Progenitor cell of endocrine pancreas (in vitro differentiated cells): ENCODE measurements around the gene S100A14. TPM values are rescaled to one million over a fixed set of nuclear protein-coding genes. Genes with fewer than 3 reads are reported as not detected.

Experiments used
- DNase-seq: peaks from one replicate; pipeline ENCODE4 v3.0.0; 2021; ENCODE audit warnings: low spot score; ENCODE audit not compliant: unreplicated experiment
- H3K27ac Mint-ChIP-seq: 2 replicates; pipeline ENCODE4 v1.8.0; 2021; ENCODE audit warnings: mild to moderate bottlenecking, moderate library complexity, mixed read lengths
- H3K27me3 Mint-ChIP-seq: 2 replicates; pipeline ENCODE4 v1.8.0; 2021; ENCODE audit warnings: mixed read lengths
- H3K36me3 Mint-ChIP-seq: 2 replicates; pipeline ENCODE4 v1.8.0; 2022; ENCODE audit warnings: mixed read lengths; ENCODE audit not compliant: insufficient read depth
- H3K4me1 Mint-ChIP-seq: 2 replicates; pipeline ENCODE4 v1.8.0; 2021; ENCODE audit warnings: low read depth, mixed read lengths
- H3K4me3 Mint-ChIP-seq: 2 replicates; pipeline ENCODE4 v1.8.0; 2021; ENCODE audit warnings: low read depth, mild to moderate bottlenecking, moderate library complexity, mixed read lengths
- H3K9me3 Mint-ChIP-seq: 2 replicates; pipeline ENCODE4 v1.8.0; 2021; ENCODE audit warnings: low read depth, mixed read lengths
- CTCF ChIP-seq: fragments of 200-600 bp; sonication (generic); IDR thresholded peaks from one replicate; pipeline ENCODE4 v1.5.0; 2021; ENCODE audit warnings: antibody characterized with exemption, mild to moderate bottlenecking; ENCODE audit not compliant: unreplicated experiment
- total RNA-seq: library from RNA; stranded (reverse); gene quantifications from 2 replicates; pipeline ENCODE4 v1.2.1, GENCODE V29; 2021

S100A14 gene
- total RNA-seq, 1 donor from 2014 or later: 1.4 TPM

- H3K27ac Mint-ChIP-seq: no peak overlapping the region
- H3K27me3 Mint-ChIP-seq: no peaks in the 10 kb centered on the region
- no peaks in the 10 kb centered on the region for H3K9me3 Mint-ChIP-seq
- DNase-seq: no peak
- H3K4me3 Mint-ChIP-seq: no peak overlapping the region
- peaks cover 42% of the 10 kb centered on the region for H3K36me3 Mint-ChIP-seq
- peaks cover 42% of the 10 kb centered on the region for H3K4me1 Mint-ChIP-seq
- no peak for TF ChIP-seq CTCF
These were observed 23.2 kb upstream of the S100A14 start for GRCh38 chr1:153639280-153639679.

- H3K27me3 Mint-ChIP-seq: no peaks in the 10 kb centered on the region
- TF ChIP-seq CTCF: no peak
- no peak overlapping the region for H3K4me3 Mint-ChIP-seq
- peak overlapping the region; percentile 25 for H3K27ac Mint-ChIP-seq
- DNase-seq: no peak
- peaks cover 32% of the 10 kb centered on the region for H3K4me1 Mint-ChIP-seq
- peaks cover 37% of the 10 kb centered on the region for H3K36me3 Mint-ChIP-seq
- peaks cover under 1% of the 10 kb centered on the region for H3K9me3 Mint-ChIP-seq
These were observed 22.1 kb upstream of the S100A14 start for GRCh38 chr1:153638261-153638660.

- no peak for TF ChIP-seq CTCF
- no peak overlapping the region for H3K27ac Mint-ChIP-seq
- no peak for DNase-seq
- no peaks in the 10 kb centered on the region for H3K27me3 Mint-ChIP-seq
- H3K4me1 Mint-ChIP-seq: peaks cover 30% of the 10 kb centered on the region
- H3K9me3 Mint-ChIP-seq: peaks cover 4% of the 10 kb centered on the region
- peak overlapping the region; percentile 69 for H3K4me3 Mint-ChIP-seq
- peaks cover 27% of the 10 kb centered on the region for H3K36me3 Mint-ChIP-seq
These were observed 20.2 kb upstream of the S100A14 start for GRCh38 chr1:153636312-153636711.

- peaks cover 4% of the 10 kb centered on the region for H3K9me3 Mint-ChIP-seq
- peak overlapping the region; percentile 69 for H3K4me3 Mint-ChIP-seq
- H3K36me3 Mint-ChIP-seq: peaks cover 24% of the 10 kb centered on the region
- no peak for DNase-seq
- TF ChIP-seq CTCF: no peak
- H3K27me3 Mint-ChIP-seq: no peaks in the 10 kb centered on the region
- H3K27ac Mint-ChIP-seq: peak overlapping the region; percentile 84
- H3K4me1 Mint-ChIP-seq: peaks cover 27% of the 10 kb centered on the region
These were observed 19.7 kb upstream of the S100A14 start for GRCh38 chr1:153635872-153636271.

GRCh38 chr1:153633754-153634665, 17.9 kb upstream of the S100A14 start, which contains the start of gene CHTOP:
CHTOP (plus strand) TSS chr1:153634066; CDS start chr1:153636589, 2,523 bp downstream.
- peaks cover 36% of the 10 kb centered on the region for H3K4me1 Mint-ChIP-seq
- peak within 1 kb of the TSS; percentile 100 for H3K27ac Mint-ChIP-seq
- H3K27me3 Mint-ChIP-seq: no peaks in the 10 kb centered on the region
- no peak for TF ChIP-seq CTCF
- peaks cover 4% of the 10 kb centered on the region for H3K9me3 Mint-ChIP-seq
- H3K36me3 Mint-ChIP-seq: peaks cover 19% of the 10 kb centered on the region
- peak within 1 kb of the TSS; percentile 99 for H3K4me3 Mint-ChIP-seq
- peak; percentile 87 for DNase-seq
